GM21381 (cell line): ENCODE data around the gene OR51B4.
"Not testable (repeated sequence)": the region's sequence is repeated elsewhere in the genome, so short reads cannot be mapped to it uniquely, and the experiment has no call there.

Experiments
- ATAC-seq: cut with Tn5 transposase; IDR thresholded peaks from one replicate; pipeline ENCODE4 v1.9.1; 2021; ENCODE audit warnings: mild to moderate bottlenecking, moderate library complexity; ENCODE audit not compliant: unreplicated experiment

OR51B4 gene

DNA sequence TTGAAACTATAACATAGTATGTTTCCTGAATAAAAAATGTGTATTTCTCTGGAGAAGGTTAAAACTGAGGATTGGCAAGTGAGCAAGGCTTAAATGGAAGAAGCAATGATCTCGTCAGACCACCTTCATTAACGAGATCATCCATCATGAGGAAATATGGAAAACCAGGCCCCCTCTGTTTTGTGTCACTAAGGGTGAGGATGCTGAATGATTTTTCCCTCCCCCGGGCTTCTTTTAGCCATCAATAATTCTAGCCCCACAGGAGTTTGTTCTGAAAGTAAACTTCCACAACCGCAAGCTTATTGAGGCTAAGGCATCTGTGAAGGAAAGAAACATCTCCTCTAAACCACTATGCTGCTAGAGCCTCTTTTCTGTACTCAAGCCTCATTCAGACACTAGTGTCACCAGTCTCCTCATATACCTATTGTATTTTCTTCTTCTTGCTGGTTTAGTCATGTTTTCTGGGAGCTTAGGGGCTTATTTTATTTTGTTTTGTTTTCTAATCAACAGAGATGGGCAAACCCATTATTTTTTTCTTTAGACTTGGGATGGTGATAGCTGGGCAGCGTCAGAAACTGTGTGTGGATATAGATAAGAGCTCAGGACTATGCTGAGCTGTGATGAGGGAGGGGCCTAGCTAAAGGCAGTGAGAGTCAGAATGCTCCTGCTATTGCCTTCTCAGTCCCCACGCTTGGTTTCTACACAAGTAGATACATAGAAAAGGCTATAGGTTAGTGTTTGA lies 26.2 kb downstream of the OR51B4 start:
- no peak for ATAC-seq

DNA sequence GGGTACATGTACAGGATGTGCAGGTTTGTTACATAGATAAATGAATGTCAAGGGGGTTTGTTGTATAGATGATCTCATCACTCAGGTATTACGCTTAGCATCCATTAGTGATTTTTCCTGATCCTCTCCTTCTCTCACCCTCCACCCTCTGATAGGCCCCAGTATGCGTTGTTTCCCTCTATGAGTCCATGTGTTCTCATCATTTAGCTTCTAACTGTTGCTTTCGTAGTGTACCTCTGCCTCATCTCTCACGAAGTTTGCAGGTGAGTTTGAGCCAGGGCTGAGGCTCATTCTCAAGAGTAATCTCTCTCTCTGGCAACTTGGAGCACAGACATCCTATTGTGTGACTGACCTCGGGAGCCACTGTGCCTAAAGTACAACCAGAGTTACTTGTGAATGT lies 27.4 kb downstream of the OR51B4 start:
- no peak for ATAC-seq

DNA sequence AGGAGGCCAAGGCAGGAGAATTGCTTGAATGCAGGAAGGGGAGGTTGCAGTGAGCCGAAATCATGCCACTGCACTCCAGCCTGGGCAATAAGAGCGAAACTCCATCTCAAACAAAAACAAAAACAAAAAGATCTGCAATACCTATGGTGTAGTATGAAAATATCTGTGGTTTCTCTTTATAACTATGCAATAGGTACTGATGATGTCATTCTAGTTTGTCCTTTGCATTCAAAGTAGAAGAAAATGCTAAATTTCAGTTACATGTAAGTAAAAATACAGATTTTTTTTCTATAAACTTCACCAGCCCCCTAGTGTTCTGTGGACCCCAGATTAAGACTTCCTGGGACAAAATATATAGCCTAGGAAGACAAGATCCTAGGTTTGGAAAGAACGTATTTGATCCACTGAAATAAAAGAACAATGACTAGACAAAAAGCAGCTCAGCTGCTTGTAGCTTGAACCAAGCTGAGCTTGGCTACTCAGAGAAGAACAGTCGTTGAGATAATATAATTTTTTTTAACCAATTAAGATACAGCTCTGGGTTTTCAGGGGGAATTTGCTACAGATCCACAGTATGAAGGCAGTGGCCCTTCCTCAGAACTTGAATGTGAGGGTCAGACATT lies 29.2 kb downstream of the OR51B4 start:
- no peak for ATAC-seq

DNA sequence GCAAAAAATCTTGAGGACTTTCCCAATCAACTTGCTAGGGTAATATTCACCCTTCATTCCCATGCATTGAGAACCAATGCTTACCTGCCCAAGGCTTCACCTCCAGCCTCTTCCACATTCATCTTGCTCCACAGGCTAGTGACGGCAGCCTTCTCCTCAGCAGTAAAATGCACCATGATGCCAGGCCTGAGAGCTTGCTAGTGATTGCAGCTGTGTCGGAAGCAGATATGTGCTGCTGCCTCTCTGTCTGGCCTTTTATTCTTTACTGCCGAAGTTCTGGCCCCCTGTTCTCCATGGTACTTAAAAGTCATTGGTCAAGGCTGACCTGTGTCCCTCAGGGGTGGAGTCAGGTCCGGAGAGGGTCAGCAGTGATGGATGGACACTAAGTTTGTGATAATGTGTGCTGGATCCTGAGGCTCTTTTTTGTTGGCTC lies 32.0 kb downstream of the OR51B4 start, which contains the start of gene HBE1:
Gene HBE1 (minus strand): TSS at position 231 of the 433 bp plus-strand sequence. CDS start 55 bp downstream, at position 176.
- no peak for ATAC-seq

DNA sequence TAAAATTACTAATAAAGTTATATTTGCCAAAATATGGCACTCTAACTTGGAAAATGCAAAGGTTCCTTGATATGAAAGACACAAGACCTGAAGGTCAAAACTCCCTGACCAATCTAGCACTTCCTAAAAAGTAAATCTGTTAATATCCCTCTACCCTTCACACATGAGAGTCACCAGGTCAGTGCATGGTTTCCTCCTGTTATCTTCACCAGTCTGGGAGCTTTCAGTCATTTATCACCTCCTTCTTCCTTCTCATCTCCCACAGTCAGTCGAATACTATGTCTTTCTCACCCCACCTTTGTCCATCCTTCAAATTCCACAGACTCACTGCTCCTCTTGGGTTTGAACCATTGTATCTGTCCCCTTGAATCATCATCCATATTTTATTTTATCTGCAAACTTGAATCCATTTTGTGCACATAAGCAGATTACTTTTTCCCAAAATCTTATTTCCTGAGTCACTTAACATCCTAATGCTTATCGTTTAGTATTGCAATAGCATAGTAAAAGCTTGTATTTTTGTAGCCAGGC lies 34.6 kb downstream of the OR51B4 start:
- no peak for ATAC-seq

DNA sequence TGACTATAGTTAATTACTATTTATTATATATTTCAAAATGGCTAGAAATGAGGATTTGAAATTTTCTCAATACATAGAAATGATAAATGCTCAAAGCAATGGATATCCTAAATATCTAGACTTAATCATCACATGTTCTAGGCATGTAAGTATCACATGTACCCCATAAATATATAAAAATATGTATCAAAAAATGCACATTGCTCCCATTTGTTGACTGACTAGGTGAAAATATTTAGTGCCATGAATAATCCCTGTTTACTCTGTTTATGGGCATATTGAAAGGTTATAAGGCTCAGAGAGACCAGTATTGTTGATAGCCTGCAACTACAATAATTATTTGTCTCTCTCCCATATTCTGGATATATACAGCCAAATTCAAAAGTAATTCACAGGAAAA lies 35.1 kb downstream of the OR51B4 start:
- no peak for ATAC-seq

DNA sequence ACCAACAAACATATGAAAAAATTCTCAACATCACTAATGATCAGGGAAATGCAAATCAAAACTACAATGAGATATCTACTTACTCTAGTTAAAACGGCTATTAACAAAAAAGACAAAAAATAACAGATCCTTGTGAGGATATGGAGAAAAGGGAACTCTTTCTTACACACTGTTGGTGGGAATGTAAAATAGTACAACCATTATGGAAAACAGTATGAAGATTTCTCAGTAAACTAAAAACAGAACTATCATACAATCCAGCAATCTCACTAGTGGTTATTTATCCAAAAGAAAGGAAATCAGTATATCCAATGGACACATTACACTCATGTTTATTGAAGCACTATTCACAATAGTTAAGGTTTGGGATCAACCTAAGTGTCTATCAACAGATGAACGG lies 35.9 kb downstream of the OR51B4 start:
- ATAC-seq, result no peak

DNA sequence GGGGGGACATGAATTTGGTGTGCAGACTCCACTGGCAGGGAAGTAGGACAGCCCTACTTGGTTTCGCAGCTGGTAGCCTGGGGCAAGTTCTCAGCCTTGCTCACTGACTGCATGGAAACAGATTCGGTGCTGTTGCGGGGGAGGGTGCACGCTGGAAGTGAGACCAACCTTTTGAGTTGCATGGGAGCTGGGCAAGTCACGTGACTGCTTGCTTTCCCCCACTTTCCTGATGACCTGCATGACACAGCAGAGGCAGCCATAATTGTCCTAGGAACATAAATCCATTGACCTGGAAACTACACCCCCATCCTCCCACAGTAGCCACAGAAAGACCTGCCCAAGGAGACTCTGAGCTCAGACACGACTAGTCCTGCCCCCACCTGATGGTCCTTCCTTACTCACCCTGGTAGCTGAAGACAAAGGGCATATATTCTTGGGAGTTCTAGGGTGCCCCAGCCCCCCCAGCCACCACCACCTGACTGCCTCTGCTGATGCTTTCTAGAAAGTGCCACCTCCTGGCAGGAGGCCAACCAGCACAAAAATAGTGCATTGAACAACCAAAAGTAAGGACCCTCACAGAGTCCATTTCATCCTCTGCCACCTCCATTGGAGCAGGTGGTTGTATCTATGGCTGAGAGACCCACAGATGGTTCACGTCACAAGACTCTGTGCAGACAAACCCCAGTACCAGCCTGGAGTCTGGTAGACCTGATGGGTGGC lies 43.0 kb downstream of the OR51B4 start:
- no peak for ATAC-seq

DNA sequence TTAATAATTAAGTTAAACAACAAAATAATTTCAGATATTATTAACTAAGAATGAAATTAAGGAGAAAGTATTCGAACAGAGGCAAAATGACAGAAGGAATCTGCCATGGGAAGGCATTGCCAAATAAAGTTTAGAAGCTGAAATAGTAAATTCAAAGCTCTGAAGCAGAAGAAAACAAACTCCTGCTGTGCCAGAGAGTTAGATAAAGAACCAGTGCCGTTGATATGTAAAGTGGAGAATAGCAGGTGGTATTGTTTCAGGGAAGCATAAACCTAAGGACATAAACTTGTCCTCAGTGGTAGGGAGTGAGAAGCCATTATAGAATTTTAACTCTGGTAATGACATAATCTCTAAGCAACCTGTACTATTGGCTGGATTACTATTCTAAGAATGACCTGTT lies 44.5 kb downstream of the OR51B4 start:
- no peak for ATAC-seq

DNA sequence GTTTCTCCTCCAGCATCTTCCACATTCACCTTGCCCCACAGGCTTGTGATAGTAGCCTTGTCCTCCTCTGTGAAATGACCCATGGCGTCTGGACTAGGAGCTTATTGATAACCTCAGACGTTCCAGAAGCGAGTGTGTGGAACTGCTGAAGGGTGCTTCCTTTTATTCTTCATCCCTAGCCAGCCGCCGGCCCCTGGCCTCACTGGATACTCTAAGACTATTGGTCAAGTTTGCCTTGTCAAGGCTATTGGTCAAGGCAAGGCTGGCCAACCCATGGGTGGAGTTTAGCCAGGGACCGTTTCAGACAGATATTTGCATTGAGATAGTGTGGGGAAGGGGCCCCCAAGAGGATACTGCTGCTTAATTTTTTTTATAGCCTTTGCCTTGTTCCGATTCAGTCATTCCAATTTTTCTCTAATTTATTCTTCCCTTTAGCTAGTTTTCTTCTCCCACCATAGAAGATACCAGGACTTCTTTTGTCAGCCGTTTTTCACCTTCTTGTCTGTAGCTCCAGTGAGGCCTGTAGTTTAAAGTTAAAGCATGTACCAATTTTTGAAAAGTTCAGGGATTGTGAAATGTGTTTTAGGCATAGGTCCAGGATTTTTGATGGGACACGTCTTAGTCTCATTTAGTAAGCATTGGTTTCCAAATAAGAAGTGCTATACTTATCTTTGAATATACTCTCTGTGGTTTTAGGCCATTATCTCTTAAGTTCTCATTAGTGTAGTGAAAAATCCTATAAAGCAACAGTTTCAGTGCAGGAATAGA lies 46.9 kb downstream of the OR51B4 start, which contains the start of gene HBG2:
Gene HBG2 (minus strand): TSS at position 136 of the 768 bp plus-strand sequence. CDS start 53 bp downstream, at position 83.
- ATAC-seq, result not testable (repeated sequence)

DNA sequence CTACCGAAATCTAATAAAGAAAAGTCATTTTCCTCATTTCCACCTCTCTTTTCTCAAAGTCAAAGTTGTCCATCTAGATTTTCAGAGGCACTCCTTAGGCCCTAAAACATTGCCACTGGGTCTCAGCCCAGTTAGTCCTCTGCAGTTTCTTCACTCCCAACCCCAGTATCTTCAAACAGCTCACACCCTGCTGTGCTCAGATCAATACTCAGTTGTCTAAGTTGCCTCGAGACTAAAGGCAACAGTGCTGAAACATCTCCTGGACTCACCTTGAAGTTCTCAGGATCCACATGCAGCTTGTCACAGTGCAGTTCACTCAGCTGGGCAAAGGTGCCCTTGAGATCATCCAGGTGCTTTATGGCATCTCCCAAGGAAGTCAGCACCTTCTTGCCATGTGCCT lies 47.7 kb downstream of the OR51B4 start:
- not testable (repeated sequence) for ATAC-seq

DNA sequence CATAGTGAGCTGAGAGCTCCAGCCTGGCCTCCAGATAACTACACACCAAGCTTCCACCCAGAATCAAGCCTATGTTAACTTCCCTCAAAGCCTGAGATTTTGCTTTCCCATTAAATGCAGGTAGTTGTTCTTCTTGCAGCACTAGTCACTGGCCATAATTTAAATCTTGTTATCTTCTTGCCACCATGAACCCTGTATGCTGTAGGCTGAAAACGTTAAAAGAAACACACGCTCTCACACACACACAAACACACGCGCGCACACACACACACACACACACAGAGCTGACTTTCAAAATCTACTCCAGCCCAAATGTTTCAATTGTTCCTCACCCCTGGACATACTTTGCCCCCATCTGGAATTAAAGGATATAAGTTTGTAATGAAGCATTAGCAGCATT lies 48.3 kb downstream of the OR51B4 start:
- ATAC-seq, result not testable (repeated sequence)

DNA sequence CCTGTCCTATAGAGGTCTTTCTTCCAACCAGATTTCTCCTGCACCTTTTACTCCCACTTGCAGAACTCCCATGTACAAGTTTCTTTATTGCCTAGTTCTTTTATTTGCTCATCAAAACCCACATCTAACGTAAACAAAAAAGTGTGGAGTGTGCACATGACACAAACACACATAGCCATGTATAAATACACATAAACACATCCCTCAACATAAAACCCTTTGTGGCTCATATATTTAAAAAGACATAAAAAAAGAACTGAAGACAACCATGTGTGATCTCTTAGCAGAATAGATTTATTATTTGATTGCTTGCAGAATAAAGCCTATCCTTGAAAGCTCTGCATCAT lies 48.9 kb downstream of the OR51B4 start:
- no peak for ATAC-seq

DNA sequence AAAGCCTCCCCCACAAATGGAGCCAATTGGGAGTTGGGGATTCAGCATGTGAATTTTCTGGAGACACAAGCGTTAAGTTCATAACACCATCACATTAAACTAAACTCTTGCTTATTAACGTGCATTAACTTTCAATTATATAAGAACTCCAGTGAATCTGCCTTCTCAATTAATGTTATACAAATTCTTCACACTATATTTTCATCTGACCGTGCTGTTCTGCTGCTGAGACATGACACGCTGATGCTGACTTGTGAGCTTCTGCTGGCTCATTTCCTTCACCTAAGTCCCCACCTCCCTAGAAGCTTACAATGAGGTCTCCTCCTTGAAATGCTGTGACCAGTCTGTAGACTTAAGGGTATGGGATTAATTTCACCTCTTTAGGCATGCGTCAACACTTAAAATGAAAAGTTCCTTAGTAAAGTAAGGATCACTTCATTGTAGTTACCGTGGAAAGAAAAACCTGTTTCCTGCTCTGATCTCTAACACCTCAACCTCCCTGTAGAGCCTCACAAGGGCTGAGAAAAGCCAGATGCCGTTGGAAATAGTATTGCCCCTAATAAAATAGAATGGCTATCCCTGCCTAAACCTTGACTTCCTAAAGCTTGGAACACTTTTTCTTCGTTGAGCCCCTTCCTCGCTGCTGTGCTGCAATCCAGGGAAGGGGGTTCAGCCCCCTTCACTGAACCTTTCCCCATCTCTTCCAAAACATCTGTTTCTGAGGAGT lies 49.4 kb downstream of the OR51B4 start:
- no peak for ATAC-seq

DNA sequence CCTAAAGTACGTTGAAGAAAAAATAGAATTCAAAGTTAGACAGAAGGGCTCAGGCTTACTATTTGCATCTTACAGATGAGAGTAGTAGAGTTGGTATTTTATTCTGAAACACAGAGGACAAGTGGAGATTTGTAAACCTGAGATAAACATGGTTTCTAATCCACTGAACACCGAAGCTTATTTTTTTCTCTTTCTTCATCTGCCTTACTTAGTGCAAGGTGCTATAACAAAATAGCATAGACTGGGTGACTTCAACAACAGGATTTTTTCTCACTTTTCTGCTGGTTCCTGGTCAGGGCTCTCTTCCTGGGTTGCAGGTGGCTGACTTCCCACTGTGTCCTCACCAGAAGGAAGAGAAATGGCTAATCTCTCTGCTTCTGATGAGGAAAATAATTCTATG lies 50.0 kb downstream of the OR51B4 start:
- no peak for ATAC-seq
